Parathyroid adenoma (tissue), 2 donors: ENCODE results near the gene RPS6KB2.
A peak's percentile ranks its signal among the peaks of the same experiment; 100 is the strongest.

Experiments used
- H2AFZ ChIP-seq: fragments of 300-600 bp; sonication (generic); one replicate; pipeline ENCODE4 v1.7.0; 2017; ENCODE audit warnings: antibody characterized with exemption, mild to moderate bottlenecking
- H3K27ac ChIP-seq: fragments of 300-600 bp; sonication (generic); one replicate; pipeline ENCODE4 v1.7.0; 2017
- H3K27me3 ChIP-seq: fragments of 300-600 bp; sonication (generic); one replicate; pipeline ENCODE4 v1.7.0; 2017; ENCODE audit warnings: low read length; ENCODE audit not compliant: control insufficient read depth, insufficient read depth
- H3K36me3 ChIP-seq: fragments of 300-600 bp; sonication (generic); one replicate; pipeline ENCODE4 v1.7.0; 2017; ENCODE audit warnings: low read length; ENCODE audit not compliant: control insufficient read depth, insufficient read depth
- H3K4me1 ChIP-seq: fragments of 300-600 bp; sonication (generic); one replicate; pipeline ENCODE4 v1.7.0; 2017; ENCODE audit warnings: control low read depth
- H3K4me2 ChIP-seq: fragments of 300-600 bp; sonication (generic); one replicate; pipeline ENCODE4 v1.7.0; 2017; ENCODE audit warnings: low read length
- H3K4me3 ChIP-seq: fragments of 300-600 bp; sonication (generic); one replicate; pipeline ENCODE4 v1.7.0; 2017; ENCODE audit warnings: low read depth, low read length
- H3K79me2 ChIP-seq: fragments of 300-600 bp; sonication (generic); one replicate; pipeline ENCODE4 v1.7.0; 2017; ENCODE audit warnings: control low read depth
- H3K9ac ChIP-seq: fragments of 300-600 bp; sonication (generic); one replicate; pipeline ENCODE4 v1.7.0; 2017; ENCODE audit warnings: mild to moderate bottlenecking
- H3K9me3 ChIP-seq: fragments of 300-600 bp; sonication (generic); one replicate; pipeline ENCODE4 v1.7.0; 2017; ENCODE audit warnings: low read length; ENCODE audit not compliant: control insufficient read depth
- TF ChIP-seq, protein P1 (sequence below): fragments of 300-600 bp; sonication (generic); IDR thresholded peaks from one replicate; pipeline ENCODE4 v1.7.0; 2017; ENCODE audit warnings: antibody characterized with exemption, mild to moderate bottlenecking
- donor health status: primary hyperparathyroidism.

The RPS6KB2 gene

DNA sequence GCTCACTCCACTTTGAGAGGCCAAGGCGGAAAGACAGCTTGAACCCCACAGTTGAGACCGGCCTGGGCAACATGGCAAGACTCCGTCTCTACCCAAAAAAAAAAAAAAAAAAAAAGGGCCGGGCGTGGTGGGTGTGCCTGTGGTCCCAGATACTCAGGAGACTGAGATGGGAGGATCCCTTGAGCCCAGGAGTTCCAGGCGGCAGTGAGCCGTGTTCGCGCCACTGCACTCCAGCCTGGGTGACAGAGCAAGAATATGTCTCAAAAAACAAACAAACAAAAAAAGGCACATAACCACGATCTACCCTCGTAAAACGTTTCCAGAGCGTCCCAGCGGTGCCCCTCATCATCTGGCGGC, 37.4 kb upstream of the RPS6KB2 start:
- H3K4me3 ChIP-seq = peak overlapping the region; percentile 81
- H3K4me2 ChIP-seq = peak overlapping the region; percentile 85
- no peaks in the 10 kb centered on the region for H3K27me3 ChIP-seq
- no peaks in the 10 kb centered on the region for H3K79me2 ChIP-seq
- H3K27ac ChIP-seq = peak overlapping the region; percentile 64
- no peaks in the 10 kb centered on the region for H3K9me3 ChIP-seq
- TF ChIP-seq, protein P1, sequence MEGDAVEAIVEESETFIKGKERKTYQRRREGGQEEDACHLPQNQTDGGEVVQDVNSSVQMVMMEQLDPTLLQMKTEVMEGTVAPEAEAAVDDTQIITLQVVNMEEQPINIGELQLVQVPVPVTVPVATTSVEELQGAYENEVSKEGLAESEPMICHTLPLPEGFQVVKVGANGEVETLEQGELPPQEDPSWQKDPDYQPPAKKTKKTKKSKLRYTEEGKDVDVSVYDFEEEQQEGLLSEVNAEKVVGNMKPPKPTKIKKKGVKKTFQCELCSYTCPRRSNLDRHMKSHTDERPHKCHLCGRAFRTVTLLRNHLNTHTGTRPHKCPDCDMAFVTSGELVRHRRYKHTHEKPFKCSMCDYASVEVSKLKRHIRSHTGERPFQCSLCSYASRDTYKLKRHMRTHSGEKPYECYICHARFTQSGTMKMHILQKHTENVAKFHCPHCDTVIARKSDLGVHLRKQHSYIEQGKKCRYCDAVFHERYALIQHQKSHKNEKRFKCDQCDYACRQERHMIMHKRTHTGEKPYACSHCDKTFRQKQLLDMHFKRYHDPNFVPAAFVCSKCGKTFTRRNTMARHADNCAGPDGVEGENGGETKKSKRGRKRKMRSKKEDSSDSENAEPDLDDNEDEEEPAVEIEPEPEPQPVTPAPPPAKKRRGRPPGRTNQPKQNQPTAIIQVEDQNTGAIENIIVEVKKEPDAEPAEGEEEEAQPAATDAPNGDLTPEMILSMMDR = no peak
- no peaks in the 10 kb centered on the region for H3K36me3 ChIP-seq
- H3K9ac ChIP-seq = peak overlapping the region; percentile 19
- peak overlapping the region; percentile 88 for H2AFZ ChIP-seq
- no peaks in the 10 kb centered on the region for H3K4me1 ChIP-seq

DNA sequence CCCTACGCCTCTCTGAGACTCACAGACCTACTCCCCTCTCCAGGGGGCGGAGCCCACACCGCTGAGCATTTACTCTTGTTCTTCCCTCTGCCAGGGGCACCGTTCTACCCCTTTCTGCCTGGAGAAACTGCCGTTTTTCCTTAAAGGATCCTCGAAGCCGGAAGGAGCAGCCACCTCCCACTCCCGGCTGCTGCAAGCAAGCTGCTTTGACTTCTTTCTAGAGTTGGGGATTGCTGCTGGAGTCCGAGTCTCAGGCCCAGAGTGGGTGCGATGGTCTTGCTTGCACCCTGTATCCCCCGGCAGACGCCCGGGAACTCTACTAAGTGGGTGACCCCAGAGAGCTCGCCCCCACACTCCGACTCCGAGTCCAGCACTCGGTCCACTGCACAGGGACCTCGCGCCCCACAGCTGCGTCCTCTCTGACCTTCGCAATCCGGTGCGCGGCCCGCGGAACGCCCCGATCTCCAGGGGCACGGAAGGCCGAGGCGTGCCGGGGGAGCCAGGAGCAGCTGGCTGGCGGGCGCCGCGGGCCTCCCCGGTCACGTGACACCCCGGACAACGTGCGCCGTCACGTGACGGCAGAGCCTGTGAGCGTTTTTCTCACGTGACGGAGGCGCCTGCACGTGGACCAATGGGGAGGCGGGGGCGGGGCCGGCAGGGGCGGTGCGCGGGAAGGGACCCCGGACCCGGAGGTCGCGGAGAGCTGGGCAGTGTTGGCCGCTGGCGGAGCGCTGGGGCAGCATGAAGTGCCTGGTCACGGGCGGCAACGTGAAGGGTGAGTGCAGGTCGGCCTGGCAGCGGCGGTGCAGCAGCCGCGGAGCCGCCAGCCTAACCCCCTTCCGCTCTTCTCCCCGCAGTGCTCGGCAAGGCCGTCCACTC, 36.8 kb upstream of the RPS6KB2 start, which contains the start of gene RAD9A:
Gene RAD9A (plus strand): TSS at position 683 of the 879 bp plus-strand sequence. CDS start 59 bp downstream, at position 742.
- TF ChIP-seq, protein P1 = no peak
- Histone ChIP-seq H3K36me3 (no peaks in the 10 kb centered on the region), H2AFZ (peak within 1 kb of the TSS; percentile 88), H3K79me2 (no peaks in the 10 kb centered on the region), H3K27ac (peak within 1 kb of the TSS; percentile 64), H3K4me1 (no peaks in the 10 kb centered on the region), H3K27me3 (no peaks in the 10 kb centered on the region), H3K9me3 (no peaks in the 10 kb centered on the region), H3K4me3 (peak within 1 kb of the TSS; percentile 81), H3K9ac (peak within 1 kb of the TSS; percentile 28), H3K4me2 (peak within 1 kb of the TSS; percentile 85)

DNA sequence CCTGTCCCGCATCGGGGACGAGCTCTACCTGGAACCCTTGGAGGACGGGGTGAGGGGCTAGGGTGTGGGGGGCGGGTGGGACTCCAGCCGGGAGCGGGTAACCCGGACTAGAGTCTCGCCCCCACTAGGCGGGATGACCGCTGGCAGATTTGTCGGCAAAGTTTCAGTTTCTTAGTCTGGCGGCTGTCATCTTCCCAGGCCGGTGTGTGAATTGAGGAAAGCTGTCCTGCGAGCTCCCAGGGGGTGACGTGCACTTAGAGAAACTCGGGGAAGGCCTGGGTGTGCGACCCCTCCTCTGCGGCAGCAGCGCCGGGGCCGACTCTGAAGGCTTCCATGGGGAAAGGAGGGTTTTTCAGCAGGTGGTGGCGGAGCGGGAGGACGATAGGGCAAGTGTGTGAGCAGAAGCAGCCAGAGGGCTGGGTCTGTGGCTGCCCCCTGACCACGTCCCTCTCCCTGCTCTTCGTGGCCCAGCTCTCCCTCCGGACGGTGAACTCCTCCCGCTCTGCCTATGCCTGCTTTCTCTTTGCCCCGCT, 36.0 kb upstream of the RPS6KB2 start:
- peak overlapping the region; percentile 25 for H3K27ac ChIP-seq
- H3K9me3 ChIP-seq = no peaks in the 10 kb centered on the region
- peak overlapping the region; percentile 28 for H3K9ac ChIP-seq
- no peaks in the 10 kb centered on the region for H3K79me2 ChIP-seq
- no peaks in the 10 kb centered on the region for H3K4me1 ChIP-seq
- H3K27me3 ChIP-seq = no peaks in the 10 kb centered on the region
- peak overlapping the region; percentile 81 for H3K4me3 ChIP-seq
- H2AFZ ChIP-seq = peak overlapping the region; percentile 88
- TF ChIP-seq, protein P1 = no peak
- no peaks in the 10 kb centered on the region for H3K36me3 ChIP-seq
- peak overlapping the region; percentile 85 for H3K4me2 ChIP-seq

DNA sequence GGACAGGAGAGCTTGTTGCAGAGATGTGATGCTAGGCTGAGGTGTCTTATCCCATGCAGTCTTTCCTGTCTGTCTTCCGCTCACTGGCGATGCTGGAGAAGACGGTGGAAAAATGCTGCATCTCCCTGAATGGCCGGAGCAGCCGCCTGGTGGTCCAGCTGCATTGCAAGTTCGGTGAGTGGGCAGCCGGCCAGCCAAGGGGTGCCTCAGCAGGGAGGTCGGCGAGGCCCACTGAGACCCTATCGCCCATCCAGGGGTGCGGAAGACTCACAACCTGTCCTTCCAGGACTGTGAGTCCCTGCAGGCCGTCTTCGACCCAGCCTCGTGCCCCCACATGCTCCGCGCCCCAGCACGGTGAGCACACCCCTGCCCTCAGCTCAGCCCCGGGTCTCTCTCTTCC, 34.9 kb upstream of the RPS6KB2 start:
- no peaks in the 10 kb centered on the region for H3K9me3 ChIP-seq
- no peak overlapping the region for H3K4me3 ChIP-seq
- no peaks in the 10 kb centered on the region for H3K36me3 ChIP-seq
- no peak overlapping the region for H2AFZ ChIP-seq
- no peaks in the 10 kb centered on the region for H3K79me2 ChIP-seq
- H3K9ac ChIP-seq = no peak overlapping the region
- no peaks in the 10 kb centered on the region for H3K27me3 ChIP-seq
- H3K4me1 ChIP-seq = no peaks in the 10 kb centered on the region
- no peak overlapping the region for H3K4me2 ChIP-seq
- H3K27ac ChIP-seq = no peak overlapping the region
- TF ChIP-seq, protein P1 = no peak
